Activated naive CD8-positive, alpha-beta T cell treated with anti-CD3 and anti-CD28 coated beads for 36 hours (primary cell): ENCODE data around the gene IQCE. TPM values are rescaled to one million over a fixed set of nuclear protein-coding genes. Genes with fewer than 3 reads are reported as not detected.

Experiments
- DNase-seq: peaks from one replicate; pipeline ENCODE4 v3.0.0; 2021
- H3K27ac Mint-ChIP-seq: one replicate; pipeline ENCODE4 v1.8.0; 2022; ENCODE audit warnings: mild to moderate bottlenecking, moderate library complexity, mixed read lengths
- H3K27me3 Mint-ChIP-seq: one replicate; pipeline ENCODE4 v1.8.0; 2022; ENCODE audit warnings: mild to moderate bottlenecking, mixed read lengths
- H3K36me3 Mint-ChIP-seq: one replicate; pipeline ENCODE4 v1.8.0; 2021; ENCODE audit warnings: mild to moderate bottlenecking, mixed read lengths
- H3K4me1 Mint-ChIP-seq: one replicate; pipeline ENCODE4 v1.8.0; 2021; ENCODE audit warnings: mixed read lengths
- H3K4me3 Mint-ChIP-seq: one replicate; pipeline ENCODE4 v1.8.0; 2022; ENCODE audit warnings: mild to moderate bottlenecking, moderate library complexity, mixed read lengths
- H3K9me3 Mint-ChIP-seq: one replicate; pipeline ENCODE4 v1.8.0; 2022; ENCODE audit warnings: mixed read lengths
- total RNA-seq, 2 experiments: library from RNA; stranded (reverse); gene quantifications; one replicate each; pipeline ENCODE4 v1.2.3, GENCODE V29; 2021

IQCE gene
- total RNA-seq, 2 experiments from 2014 or later, result 5.4 to 6.1 TPM

DNA sequence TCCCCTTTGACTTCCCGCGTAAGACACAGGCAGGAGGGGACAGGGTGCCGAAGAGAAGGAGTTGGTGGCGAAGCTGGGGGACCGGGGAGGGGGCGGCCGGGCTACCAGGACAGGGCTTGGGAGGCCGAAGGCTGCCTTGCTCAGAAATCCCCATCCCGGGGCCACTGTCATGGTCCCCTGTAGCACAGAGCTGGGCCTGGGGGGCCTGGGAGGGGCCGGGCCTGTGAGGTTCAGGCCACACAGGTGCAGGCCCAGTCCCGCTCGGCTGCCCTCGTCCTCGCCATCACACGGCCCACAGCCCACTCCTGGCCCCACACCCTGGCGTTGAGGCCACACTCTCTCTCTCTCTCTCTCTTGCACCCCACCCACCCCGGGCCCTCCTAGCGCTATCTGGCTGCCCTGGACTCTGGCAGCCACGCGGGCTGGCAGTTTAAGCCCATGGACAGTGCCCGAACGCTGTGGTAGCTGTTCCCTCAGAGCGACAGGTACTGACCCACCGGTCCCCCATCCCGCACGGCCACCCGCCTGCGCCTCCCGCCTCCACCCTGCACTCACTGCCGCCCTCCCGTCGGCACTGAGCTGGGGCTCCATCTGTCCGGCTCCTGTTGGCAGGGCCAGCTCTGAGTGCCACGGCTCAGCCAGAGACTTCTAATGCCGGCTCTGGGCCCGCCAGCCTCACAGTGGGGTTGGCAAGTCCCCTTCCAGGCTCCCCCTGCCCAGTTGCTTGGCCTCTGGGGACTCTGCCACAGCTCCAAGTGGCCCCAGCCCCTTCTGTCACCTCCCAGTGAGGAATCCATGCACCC, 101.0 kb downstream of the IQCE start:
- DNase-seq, result no peak
- Mint-ChIP-seq H3K27me3 (no peaks in the 10 kb centered on the region), H3K4me1 (no peaks in the 10 kb centered on the region), H3K36me3 (no peaks in the 10 kb centered on the region), H3K27ac (no peak overlapping the region), H3K9me3 (no peaks in the 10 kb centered on the region), H3K4me3 (no peak overlapping the region)

DNA sequence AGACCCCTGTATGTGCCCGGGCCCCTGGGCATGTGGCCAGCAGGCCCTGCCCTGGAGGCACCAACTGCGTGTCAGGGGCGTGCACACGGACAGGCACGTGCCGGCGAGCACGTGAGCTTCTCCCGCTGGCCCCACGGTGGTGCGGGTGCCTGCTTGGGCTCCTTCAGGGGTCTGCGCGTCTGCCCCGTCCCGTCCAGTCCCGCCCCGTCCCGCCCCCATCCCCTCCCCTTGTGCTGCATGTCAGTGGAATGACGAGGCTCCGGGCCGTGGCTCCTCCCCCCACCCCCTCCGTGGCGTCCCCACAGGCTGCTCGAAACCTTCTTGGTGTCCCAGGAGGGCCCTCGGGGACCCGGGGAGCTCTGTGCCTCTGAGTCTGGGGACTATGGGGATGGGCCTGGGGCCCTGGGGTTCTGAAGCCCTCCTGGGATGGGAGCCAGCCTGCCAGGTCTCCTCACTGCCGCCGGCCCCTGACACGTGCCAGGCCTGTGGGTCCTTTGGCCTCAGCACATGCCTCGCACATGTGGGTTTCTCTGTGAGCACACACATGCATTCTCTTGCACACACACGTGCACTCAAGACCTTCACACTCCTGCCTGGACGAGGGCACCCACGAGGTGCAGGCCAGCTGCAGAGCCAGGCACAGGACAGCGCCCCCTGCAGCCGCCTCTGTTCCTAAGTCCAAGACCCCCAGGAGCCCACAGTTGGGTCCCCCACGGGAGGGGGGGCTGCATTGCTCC, 101.7 kb downstream of the IQCE start:
- H3K9me3 Mint-ChIP-seq, result peaks cover 1% of the 10 kb centered on the region
- no peak overlapping the region for H3K4me3 Mint-ChIP-seq
- H3K27ac Mint-ChIP-seq, result no peak overlapping the region
- DNase-seq, result no peak
- no peaks in the 10 kb centered on the region for H3K4me1 Mint-ChIP-seq
- no peaks in the 10 kb centered on the region for H3K36me3 Mint-ChIP-seq
- H3K27me3 Mint-ChIP-seq, result no peaks in the 10 kb centered on the region

DNA sequence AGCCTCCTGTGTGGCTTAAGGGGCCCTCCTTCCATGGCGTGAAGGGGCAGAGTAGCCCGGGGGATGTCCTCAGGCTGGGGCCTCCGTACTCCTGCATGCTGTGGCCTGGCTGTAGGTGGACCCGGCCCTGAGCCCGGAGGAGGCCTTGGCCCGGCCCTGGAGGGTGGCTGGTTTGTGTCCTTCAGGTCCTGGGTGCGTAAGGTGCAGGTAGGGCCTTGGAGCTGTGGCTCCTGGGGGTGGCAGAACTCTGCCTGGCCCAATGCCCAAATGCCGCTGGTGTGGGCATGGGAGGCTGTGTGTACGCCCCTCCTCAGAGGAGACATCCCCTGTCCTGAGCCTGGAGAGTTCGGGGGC, 102.3 kb downstream of the IQCE start:
- H3K27me3 Mint-ChIP-seq, result no peaks in the 10 kb centered on the region
- no peaks in the 10 kb centered on the region for H3K4me1 Mint-ChIP-seq
- no peak overlapping the region for H3K27ac Mint-ChIP-seq
- no peak overlapping the region for H3K4me3 Mint-ChIP-seq
- no peaks in the 10 kb centered on the region for H3K36me3 Mint-ChIP-seq
- H3K9me3 Mint-ChIP-seq, result peaks cover 1% of the 10 kb centered on the region
- DNase-seq, result no peak

DNA sequence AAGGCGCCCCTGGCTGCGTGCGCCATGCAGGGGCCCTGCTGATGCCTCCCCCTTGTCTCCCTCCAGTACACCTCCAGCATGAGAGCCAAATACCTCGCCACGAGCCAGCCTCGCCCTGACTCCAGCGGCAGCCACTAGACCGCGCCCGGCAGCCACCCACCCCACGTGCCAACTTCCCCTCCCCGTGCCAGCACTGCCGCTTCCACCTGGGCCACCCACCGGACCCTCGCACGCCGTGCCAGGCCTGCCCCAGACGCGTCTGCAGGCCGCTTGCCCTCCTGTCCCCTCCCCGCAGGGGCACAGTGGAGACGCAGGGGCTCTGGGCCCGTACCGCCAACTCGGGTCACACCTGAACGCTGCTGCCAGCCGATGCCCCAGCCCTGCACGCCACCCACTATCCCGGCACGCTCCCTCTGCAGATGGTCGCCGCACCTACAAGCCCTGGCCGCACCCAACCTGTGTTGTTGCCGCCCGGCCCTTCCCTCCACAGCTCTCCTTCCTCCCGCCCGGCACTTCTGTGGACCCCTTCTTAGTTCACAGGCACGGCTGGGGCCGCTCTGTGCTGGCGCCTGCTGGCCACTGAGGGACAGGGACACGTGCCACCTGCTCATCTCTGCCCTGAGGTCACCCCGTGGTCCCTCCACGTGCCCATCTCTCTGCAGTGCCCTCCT, 103.0 kb downstream of the IQCE start:
- Mint-ChIP-seq H3K9me3 (peaks cover 1% of the 10 kb centered on the region), H3K4me3 (no peak overlapping the region), H3K4me1 (no peaks in the 10 kb centered on the region), H3K27me3 (no peaks in the 10 kb centered on the region), H3K27ac (no peak overlapping the region), H3K36me3 (no peaks in the 10 kb centered on the region)
- no peak for DNase-seq

DNA sequence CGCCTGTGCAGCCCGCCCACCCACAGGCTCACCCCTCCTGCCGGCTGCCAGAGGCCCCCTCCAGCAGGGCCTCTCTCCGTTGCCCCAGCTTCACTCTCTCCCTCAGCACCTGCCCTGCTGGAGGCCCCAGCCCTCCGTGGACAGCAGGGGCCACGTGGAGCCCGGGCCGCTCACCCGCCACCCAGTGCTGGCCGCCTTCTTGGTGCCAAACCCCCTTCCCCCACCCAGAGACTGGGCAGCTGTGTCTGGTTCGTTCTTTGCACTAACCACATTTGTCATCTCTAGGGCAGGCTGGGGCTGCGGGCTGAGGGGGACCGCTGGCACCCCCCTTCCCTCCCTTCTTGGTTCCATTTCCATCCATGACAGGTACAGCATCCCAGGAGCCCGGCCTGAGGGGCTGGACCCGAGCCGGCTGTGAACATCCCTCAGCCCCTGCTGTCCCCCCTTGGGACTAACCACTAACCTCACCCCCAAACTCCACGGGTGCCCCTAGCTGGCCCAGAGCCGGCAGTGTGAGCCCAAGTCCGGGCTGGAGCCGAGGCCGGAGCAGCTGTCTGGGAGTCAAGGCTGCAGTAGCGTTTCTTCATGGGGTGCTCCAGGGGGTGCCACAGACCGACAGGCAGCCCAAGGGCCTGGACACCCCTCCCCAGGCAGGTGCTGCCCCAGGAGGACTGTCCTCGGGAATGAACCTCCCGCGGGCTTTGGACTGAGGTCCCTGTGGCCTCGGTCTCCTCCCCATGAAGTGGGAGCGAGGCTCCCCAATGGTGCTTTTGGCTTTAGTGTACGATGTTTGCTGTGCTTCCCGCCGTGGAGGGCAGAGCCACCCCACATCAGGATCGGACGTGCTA, 103.7 kb downstream of the IQCE start:
- Mint-ChIP-seq H3K36me3 (no peaks in the 10 kb centered on the region), H3K27me3 (no peaks in the 10 kb centered on the region), H3K4me3 (no peak overlapping the region), H3K27ac (no peak overlapping the region), H3K9me3 (peaks cover 1% of the 10 kb centered on the region), H3K4me1 (no peaks in the 10 kb centered on the region)
- DNase-seq, result no peak

DNA sequence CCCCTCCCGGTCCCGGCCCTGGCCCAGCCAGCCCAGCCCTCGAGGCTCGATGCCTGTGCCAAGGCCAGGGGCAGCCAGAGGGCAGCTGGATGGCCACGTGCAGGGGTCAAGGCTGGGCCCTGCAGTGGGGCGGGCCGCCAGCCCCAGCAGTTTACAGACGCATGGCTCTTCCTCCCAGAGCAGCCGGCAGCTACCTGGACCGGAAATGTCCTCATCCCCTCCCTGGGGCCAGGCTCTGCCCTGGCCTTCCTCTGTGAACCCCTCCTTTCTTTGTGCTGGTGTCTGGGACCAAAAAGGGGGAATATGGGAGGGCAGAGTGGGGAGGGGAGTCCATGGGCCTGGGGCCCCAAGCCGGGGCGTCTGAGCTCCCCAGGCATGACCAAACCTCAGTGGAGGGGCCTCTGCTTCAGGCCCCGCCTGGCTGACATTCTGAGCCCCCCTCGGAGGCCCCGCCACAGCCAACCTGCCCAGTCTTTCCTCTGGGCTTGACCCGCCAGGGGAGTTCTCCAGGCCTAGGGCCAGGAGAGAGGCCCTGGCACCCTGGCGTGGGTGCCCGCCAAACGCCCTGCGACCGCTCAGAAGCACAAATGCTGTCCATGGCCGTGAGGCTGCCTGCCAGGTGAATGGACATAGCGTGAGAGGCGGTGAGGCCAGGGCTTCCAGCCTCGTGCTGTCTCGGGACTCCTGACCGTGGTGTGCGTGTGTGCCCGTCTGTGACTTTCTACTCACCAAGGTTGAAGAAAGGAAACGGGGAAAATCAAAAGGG, 104.5 kb downstream of the IQCE start:
- H3K4me3 Mint-ChIP-seq, result no peak overlapping the region

DNA sequence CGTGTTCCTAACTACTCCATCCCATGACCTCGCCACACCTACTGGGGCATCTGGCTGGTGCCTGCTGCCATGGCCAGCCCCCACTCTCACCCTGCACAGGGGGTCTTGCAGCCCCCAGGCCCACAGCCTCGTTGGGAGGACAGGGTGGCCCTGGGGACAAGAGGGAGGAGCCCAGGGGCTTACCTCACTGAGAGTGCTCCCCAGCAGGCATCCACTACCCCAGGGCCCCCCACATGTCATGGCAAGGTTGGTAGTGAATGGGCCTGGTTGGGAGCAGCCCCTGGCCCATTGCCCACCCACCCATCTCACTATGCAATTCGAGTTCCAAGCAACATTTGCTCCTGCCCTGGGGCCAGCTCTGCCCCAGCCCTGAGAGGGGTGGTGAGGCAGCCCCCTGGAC, 105.2 kb downstream of the IQCE start:
- Mint-ChIP-seq H3K4me1 (no peaks in the 10 kb centered on the region), H3K4me3 (no peak overlapping the region), H3K36me3 (no peaks in the 10 kb centered on the region), H3K27me3 (peaks cover 8% of the 10 kb centered on the region), H3K9me3 (peaks cover 1% of the 10 kb centered on the region), H3K27ac (no peak overlapping the region)
- no peak for DNase-seq

More for the DNA sequence above, 104.5 kb downstream of the IQCE start:
- Mint-ChIP-seq H3K27me3 (peaks cover 7% of the 10 kb centered on the region), H3K36me3 (no peaks in the 10 kb centered on the region), H3K9me3 (peaks cover 1% of the 10 kb centered on the region), H3K27ac (no peak overlapping the region), H3K4me1 (no peaks in the 10 kb centered on the region)
- DNase-seq, result no peak

Other genes with a start within 250 kb of the IQCE start
- 10 to 100 TPM; 45.6 to 48.7 TPM for gene SNX8, start 244.5 kb upstream of the IQCE start, total RNA-seq
- gene EIF3B, start 204.2 kb upstream of the IQCE start, total RNA-seq, result 100 to 1,000 TPM; 315 to 319 TPM
- 1 to 10 TPM; 3.1 to 3.2 TPM for gene CHST12, start 155.4 kb upstream of the IQCE start, total RNA-seq
- gene GRIFIN, start 82.6 kb upstream of the IQCE start, total RNA-seq, result not detected
- 10 to 100 TPM; 21.0 to 25.8 TPM for gene LFNG, start 39.2 kb upstream of the IQCE start, total RNA-seq
- 10 to 100 TPM; 36.4 to 37.8 TPM for gene BRAT1, start 3.5 kb upstream of the IQCE start, total RNA-seq
- 10 to 100 TPM; 26.8 to 27.2 TPM for gene TTYH3, start 73.0 kb downstream of the IQCE start, total RNA-seq
- under 1 TPM in 1 of 2 experiments, not detected in 1; 0.04 TPM for gene AMZ1, start 129.2 kb downstream of the IQCE start, total RNA-seq